Loucy (cell line): ENCODE results near the gene HOXC5.

Experiments
- H2AFZ ChIP-seq: fragments of 200-600 bp; sonication (generic); 2 replicates; pipeline ENCODE4 v1.6.0; 2016; ENCODE audit warnings: antibody characterized with exemption, mild to moderate bottlenecking, low read length, moderate library complexity
- H3F3A ChIP-seq: fragments of 200-600 bp; 2 replicates; pipeline ENCODE4 v1.6.0; 2016; ENCODE audit warnings: antibody characterized with exemption, low read depth, mild to moderate bottlenecking
- H3K27me3 ChIP-seq: fragments of 200-600 bp; sonication (generic); 2 replicates; pipeline ENCODE4 v1.6.1; 2014; ENCODE audit warnings: low read length, mild to moderate bottlenecking; ENCODE audit not compliant: insufficient read depth, poor library complexity, severe bottlenecking
- H3K36me3 ChIP-seq: fragments of 200-600 bp; sonication (generic); 2 replicates; pipeline ENCODE4 v1.6.1; 2016; ENCODE audit warnings: low read length; ENCODE audit not compliant: insufficient read depth
- H3K4me1 ChIP-seq: fragments of 200-600 bp; sonication (generic); 2 replicates; pipeline ENCODE4 v1.5.1; 2014; ENCODE audit warnings: low read length, mild to moderate bottlenecking; ENCODE audit not compliant: insufficient read depth, poor library complexity, severe bottlenecking
- H3K4me2 ChIP-seq: fragments of 200-600 bp; sonication (generic); 2 replicates; pipeline ENCODE4 v1.6.0; 2014; ENCODE audit warnings: antibody characterized with exemption, low read length, low read depth, mild to moderate bottlenecking; ENCODE audit not compliant: poor library complexity, severe bottlenecking
- H3K4me3 ChIP-seq: fragments of 200-600 bp; sonication (generic); 2 replicates; pipeline ENCODE4 v1.5.1; 2014; ENCODE audit warnings: low read length, mild to moderate bottlenecking, mixed read lengths; ENCODE audit not compliant: poor library complexity, severe bottlenecking
- H3K79me2 ChIP-seq: fragments of 200-600 bp; sonication (generic); 2 replicates; pipeline ENCODE4 v1.6.1; 2014; ENCODE audit warnings: low read length; ENCODE audit not compliant: insufficient read depth
- H3K9ac ChIP-seq: fragments of 200-600 bp; sonication (generic); 2 replicates; pipeline ENCODE4 v1.6.0; 2014; ENCODE audit warnings: mild to moderate bottlenecking, low read depth, low read length, moderate library complexity; ENCODE audit not compliant: poor library complexity, severe bottlenecking
- H3K9me2 ChIP-seq: fragments of 200-600 bp; sonication (generic); replicated peaks from 2 replicates; pipeline ENCODE4 v1.6.1; 2016; ENCODE audit warnings: low read depth, low read length, mixed read lengths
- H3K9me3 ChIP-seq: fragments of 200-600 bp; sonication (generic); 2 replicates; pipeline ENCODE4 v1.6.1; 2014; ENCODE audit warnings: mild to moderate bottlenecking, antibody characterized with exemption, low read length, low read depth; ENCODE audit not compliant: insufficient read depth
- H4K20me1 ChIP-seq: fragments of 200-600 bp; sonication (generic); 2 replicates; pipeline ENCODE4 v1.6.0; 2014; ENCODE audit warnings: antibody characterized with exemption, low read length, mild to moderate bottlenecking; ENCODE audit not compliant: insufficient read depth, poor library complexity, severe bottlenecking
- CTCF ChIP-seq: fragments of 200-600 bp; sonication (generic); conservative IDR thresholded peaks from 2 replicates; pipeline ENCODE4 v1.5.1; 2014; ENCODE audit warnings: mild to moderate bottlenecking, antibody characterized with exemption, low read length
- EZH2phosphoT487 ChIP-seq: fragments of 200-600 bp; IDR thresholded peaks from 2 replicates; pipeline ENCODE4 v1.6.1; 2018; ENCODE audit warnings: antibody characterized with exemption, mild to moderate bottlenecking, moderate library complexity, borderline replicate concordance

The HOXC5 gene

GRCh38 chr12:54001283-54002187 is 31.3 kb upstream of the HOXC5 start:
- peaks cover 20% of the 10 kb centered on the region for H3K79me2 ChIP-seq
- H3F3A ChIP-seq: no peaks in the 10 kb centered on the region
- no peak overlapping the region for H3K9ac ChIP-seq
- no peak overlapping the region for H3K4me2 ChIP-seq
- peaks cover 28% of the 10 kb centered on the region for H3K4me1 ChIP-seq
- no peaks in the 10 kb centered on the region for H3K27me3 ChIP-seq
- no peak overlapping the region for H2AFZ ChIP-seq
- no peaks in the 10 kb centered on the region for H3K36me3 ChIP-seq
- H3K9me2 ChIP-seq: no peaks in the 10 kb centered on the region
- H3K4me3 ChIP-seq: no peak overlapping the region
- H4K20me1 ChIP-seq: peaks cover 4% of the 10 kb centered on the region
- no peaks in the 10 kb centered on the region for H3K9me3 ChIP-seq
- TF ChIP-seq CTCF: no peak
- TF ChIP-seq EZH2phosphoT487: no peak

- Histone ChIP-seq H4K20me1 (peaks cover 4% of the 10 kb centered on the region), H3K79me2 (peaks cover 12% of the 10 kb centered on the region; the same call in 1 of the 2 replicates), H3K9ac (no peak overlapping the region), H3K27me3 (no peaks in the 10 kb centered on the region), H3K36me3 (no peaks in the 10 kb centered on the region), H3K9me3 (no peaks in the 10 kb centered on the region), H3F3A (no peaks in the 10 kb centered on the region), H3K4me1 (peaks cover 19% of the 10 kb centered on the region), H2AFZ (no peak overlapping the region), H3K4me2 (no peak overlapping the region), H3K4me3 (no peak overlapping the region), H3K9me2 (no peaks in the 10 kb centered on the region)
- TF ChIP-seq CTCF (no peak), EZH2phosphoT487 (no peak)
Observed at GRCh38 chr12:54002278-54002914, 30.5 kb upstream of the HOXC5 start.

- Histone ChIP-seq H2AFZ (no peak overlapping the region), H4K20me1 (peaks cover 4% of the 10 kb centered on the region), H3K4me1 (peaks cover 14% of the 10 kb centered on the region), H3F3A (no peaks in the 10 kb centered on the region), H3K4me2 (no peak overlapping the region), H3K9me3 (no peaks in the 10 kb centered on the region), H3K79me2 (peaks cover 6% of the 10 kb centered on the region; the same call in 1 of the 2 replicates), H3K9me2 (no peaks in the 10 kb centered on the region), H3K9ac (no peak overlapping the region), H3K4me3 (no peak overlapping the region), H3K27me3 (no peaks in the 10 kb centered on the region), H3K36me3 (no peaks in the 10 kb centered on the region)
- no peak for TF ChIP-seq CTCF
- TF ChIP-seq EZH2phosphoT487: no peak
Observed at GRCh38 chr12:54002915-54003389, 29.9 kb upstream of the HOXC5 start.
